ENCODE results near the gene TRAF3IP1. TPM values are rescaled to one million over a fixed set of nuclear protein-coding genes. Genes with fewer than 3 reads are reported as not detected.

The TRAF3IP1 gene
- total RNA-seq, 1 donor from 2014 or later, result 19.3 TPM

- Mint-ChIP-seq H3K27me3 (ENCODE audit: low read depth) (no peaks in the 10 kb centered on the region), H3K4me3 (no peak overlapping the region), H3K27ac (ENCODE audit: unreplicated experiment) (peak overlapping the region; percentile 67), H3K36me3 (ENCODE audit: low read depth) (peaks cover 6% of the 10 kb centered on the region), H3K4me1 (peaks cover 5% of the 10 kb centered on the region), H3K9me3 (no peaks in the 10 kb centered on the region)
- no peak for DNase-seq (ENCODE audit: low read depth, low spot score)
- no peak for TF ChIP-seq CTCF (conservative IDR thresholded peaks at IDR 0.05)
Observed at GRCh38 chr2:238274152-238274865, 46.0 kb upstream of the TRAF3IP1 start.

- peak; percentile 16 for TF ChIP-seq CTCF (conservative IDR thresholded peaks at IDR 0.05)
- Mint-ChIP-seq H3K27ac (ENCODE audit: unreplicated experiment) (no peak overlapping the region), H3K9me3 (no peaks in the 10 kb centered on the region), H3K4me1 (peaks cover 11% of the 10 kb centered on the region), H3K36me3 (ENCODE audit: low read depth) (peaks cover 3% of the 10 kb centered on the region), H3K4me3 (no peak overlapping the region), H3K27me3 (ENCODE audit: low read depth) (no peaks in the 10 kb centered on the region)
- no peak for DNase-seq (ENCODE audit: low read depth, low spot score)
Observed at GRCh38 chr2:238277695-238278094, 42.6 kb upstream of the TRAF3IP1 start.

GRCh38 chr2:238278626-238279323 lies 41.5 kb upstream of the TRAF3IP1 start:
- no peak for DNase-seq (ENCODE audit: low read depth, low spot score)
- Mint-ChIP-seq H3K9me3 (no peaks in the 10 kb centered on the region), H3K27me3 (ENCODE audit: low read depth) (no peaks in the 10 kb centered on the region), H3K27ac (ENCODE audit: unreplicated experiment) (peak overlapping the region; percentile 83), H3K4me1 (peaks cover 11% of the 10 kb centered on the region), H3K4me3 (peak overlapping the region; percentile 5), H3K36me3 (ENCODE audit: low read depth) (no peaks in the 10 kb centered on the region)
- TF ChIP-seq CTCF (conservative IDR thresholded peaks at IDR 0.05), result no peak

- DNase-seq (ENCODE audit: low read depth, low spot score), result no peak
- Mint-ChIP-seq H3K27me3 (ENCODE audit: low read depth) (no peaks in the 10 kb centered on the region), H3K27ac (ENCODE audit: unreplicated experiment) (no peak overlapping the region), H3K36me3 (ENCODE audit: low read depth) (no peaks in the 10 kb centered on the region), H3K4me1 (peaks cover 11% of the 10 kb centered on the region), H3K4me3 (no peak overlapping the region), H3K9me3 (no peaks in the 10 kb centered on the region)
- TF ChIP-seq CTCF (conservative IDR thresholded peaks at IDR 0.05), result no peak
Observed at GRCh38 chr2:238279324-238279682, 41.0 kb upstream of the TRAF3IP1 start.

GRCh38 chr2:238280083-238280825 lies 40.1 kb upstream of the TRAF3IP1 start:
- H3K27ac Mint-ChIP-seq (ENCODE audit: unreplicated experiment), result no peak overlapping the region
- TF ChIP-seq CTCF (conservative IDR thresholded peaks at IDR 0.05), result no peak
- H3K27me3 Mint-ChIP-seq (ENCODE audit: low read depth), result no peaks in the 10 kb centered on the region
- no peak overlapping the region for H3K4me3 Mint-ChIP-seq
- no peaks in the 10 kb centered on the region for H3K9me3 Mint-ChIP-seq
- no peaks in the 10 kb centered on the region for H3K36me3 Mint-ChIP-seq (ENCODE audit: low read depth)
- DNase-seq (ENCODE audit: low read depth, low spot score), result no peak
- peaks cover 20% of the 10 kb centered on the region for H3K4me1 Mint-ChIP-seq
